Measurements from ENCODE around the gene PRKAR1B.

The PRKAR1B gene

DNA sequence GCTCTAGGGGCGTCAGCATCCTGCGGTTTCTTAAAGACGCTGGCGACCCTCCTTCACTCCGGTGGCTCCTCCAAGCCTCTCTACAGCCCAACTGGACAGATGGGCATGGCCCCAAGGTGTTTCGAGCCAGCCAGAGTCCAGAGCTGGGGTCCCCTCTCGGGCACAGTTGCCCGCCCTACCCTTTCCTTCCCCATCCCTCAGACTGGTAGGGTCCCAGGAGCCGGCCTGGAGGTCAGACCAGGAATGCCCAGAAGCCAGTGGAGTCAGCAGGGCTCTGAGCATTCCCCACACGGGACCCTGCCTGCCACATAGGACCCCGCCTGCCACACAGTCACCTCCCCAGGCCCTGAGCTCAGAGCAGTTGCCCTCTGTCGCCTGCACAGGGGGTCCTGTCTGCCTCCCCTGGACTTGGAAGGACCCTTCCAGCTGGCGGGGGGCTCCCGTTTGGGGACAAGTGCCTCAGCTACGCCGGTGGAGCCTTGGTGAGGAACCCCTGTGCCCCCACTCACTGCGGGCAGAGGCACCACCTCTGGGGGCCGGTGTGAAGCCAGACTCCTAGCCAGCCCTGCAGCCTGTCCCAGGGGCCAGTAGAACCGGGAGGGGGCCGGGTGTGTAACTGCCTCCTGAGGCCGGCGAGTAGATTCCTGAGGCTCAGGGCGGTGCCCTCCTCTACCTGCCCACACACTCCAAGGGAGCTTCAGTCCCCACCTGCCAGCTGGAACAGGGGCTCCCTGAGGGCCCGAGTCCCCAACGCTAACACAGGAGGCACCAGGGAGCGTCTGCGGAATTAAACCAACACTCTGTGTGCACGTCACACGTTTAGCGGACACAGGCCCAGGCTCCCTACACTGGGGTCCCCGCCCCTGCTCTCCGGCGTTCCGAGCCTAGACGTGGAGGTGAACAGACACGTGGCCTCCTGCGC is 188.1 kb downstream of the PRKAR1B start:
- DNase-seq (ENCODE audit: low read depth), result no peak

DNA sequence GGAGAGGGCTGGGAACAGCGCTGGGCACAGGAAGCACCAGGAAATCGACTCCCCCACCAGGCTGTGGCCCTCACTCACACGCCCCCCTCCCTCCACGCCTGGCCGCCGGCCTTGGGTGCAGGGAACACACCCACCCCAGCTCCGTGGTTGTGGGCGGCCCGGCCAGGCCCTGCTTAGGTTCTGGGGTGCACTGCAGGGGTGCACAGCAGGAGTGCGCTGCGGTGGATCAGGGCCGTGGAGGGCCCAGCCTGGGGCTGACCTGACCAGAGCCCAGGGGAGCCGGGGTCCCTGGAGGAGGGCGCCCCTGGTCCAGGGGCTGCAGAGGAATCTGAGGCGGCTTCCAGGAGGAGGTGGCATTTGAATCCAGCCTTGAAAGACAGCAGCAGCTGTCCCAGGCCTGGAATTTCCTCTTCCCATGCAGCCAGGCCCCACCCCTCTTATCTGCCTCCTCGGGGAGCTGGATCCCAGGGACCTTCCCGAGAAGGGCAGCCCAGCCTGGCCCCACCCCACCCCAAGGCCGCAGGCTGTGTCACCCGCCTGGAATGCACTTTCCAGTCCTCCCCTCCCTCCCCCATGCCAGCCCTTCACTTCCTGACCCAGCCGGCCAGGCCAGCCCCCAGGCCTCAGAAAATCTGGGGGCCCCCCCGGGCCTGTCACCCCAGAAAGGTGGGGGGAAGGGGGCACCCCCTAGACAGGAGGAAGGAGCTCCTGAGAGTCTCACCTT is 189.0 kb downstream of the PRKAR1B start:
- DNase-seq (ENCODE audit: low read depth), result peak; percentile 70

DNA sequence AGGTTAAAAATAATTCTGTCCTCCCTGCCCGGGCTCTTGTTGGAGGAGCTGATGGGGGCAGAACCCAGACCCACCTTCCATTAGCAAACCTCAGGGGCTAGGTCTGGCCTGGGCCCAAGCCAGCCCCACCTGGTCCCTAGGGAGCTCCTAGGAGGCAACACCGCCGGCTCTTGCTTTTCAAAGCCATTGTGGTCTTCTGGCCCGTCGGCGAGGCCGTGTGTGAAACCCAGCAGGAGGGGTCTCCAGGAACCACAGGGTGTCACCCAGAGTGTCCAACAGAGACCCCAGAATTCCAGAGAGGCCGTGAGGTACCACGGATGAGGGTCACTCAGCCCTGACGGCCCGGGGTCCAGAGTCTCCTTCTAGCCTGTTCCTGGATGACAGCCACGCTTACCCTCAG is 190.8 kb downstream of the PRKAR1B start:
- DNase-seq (ENCODE audit: low read depth), result no peak

DNA sequence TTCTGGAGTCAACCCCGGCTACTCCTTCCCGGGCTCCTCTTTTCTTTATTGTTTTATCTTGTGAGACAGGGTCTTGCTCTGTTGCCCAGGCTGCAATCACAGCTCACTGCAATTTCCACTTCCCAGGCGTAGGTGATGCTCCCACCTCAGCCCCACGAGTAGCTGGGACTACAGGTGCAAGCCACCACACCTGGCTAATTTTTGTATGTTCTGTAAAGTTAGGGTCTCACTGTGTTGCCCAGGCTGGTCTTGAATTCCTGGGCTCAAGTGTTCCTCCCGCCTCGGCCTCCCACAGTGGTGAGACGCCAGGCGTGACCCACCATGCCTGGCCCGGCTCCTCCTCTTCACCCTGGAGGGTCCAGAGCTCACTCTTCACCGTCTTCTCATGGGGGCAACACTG is 192.1 kb downstream of the PRKAR1B start:
- DNase-seq (ENCODE audit: low read depth), result no peak

DNA sequence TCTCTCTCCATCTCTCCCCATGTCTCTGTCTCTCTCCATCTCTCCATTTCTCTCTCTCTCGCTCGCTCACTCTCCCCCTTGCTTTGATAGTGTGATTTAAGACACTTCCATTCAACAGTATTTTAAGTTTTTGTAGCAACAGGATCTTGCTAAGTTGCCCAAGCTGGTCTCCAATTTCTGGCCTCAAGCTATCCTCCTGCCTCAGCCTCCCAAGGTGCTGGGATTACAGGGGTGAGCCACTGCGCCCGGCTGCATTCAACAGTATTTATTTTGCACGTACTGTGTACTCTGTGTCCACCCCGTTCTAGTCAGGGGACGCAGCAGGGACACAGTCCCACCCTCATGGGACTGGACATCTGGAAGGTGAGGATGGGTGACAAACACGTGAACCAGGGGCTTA is 193.0 kb downstream of the PRKAR1B start:
- no peak for DNase-seq (ENCODE audit: low read depth)

DNA sequence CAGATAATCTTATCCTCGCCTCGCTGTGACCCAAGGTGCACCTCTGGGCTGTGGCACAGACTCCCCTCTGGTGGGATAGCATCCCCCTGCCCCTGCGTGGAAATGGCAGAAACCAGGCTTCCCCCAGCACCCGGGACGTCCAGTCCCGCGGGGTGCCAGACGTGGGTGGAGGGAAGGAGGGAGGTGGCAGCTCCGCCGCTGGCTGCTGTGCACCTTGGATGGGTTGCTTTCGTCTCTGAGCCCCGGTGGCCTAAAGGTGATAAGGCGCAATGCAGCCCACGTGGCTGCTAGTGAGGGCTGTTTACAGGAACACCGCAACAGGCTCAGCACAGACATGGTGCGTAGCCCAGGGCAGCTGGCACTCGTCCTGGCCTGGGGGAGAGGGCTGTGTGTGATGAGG is 193.8 kb downstream of the PRKAR1B start:
- no peak for DNase-seq (ENCODE audit: low read depth)

DNA sequence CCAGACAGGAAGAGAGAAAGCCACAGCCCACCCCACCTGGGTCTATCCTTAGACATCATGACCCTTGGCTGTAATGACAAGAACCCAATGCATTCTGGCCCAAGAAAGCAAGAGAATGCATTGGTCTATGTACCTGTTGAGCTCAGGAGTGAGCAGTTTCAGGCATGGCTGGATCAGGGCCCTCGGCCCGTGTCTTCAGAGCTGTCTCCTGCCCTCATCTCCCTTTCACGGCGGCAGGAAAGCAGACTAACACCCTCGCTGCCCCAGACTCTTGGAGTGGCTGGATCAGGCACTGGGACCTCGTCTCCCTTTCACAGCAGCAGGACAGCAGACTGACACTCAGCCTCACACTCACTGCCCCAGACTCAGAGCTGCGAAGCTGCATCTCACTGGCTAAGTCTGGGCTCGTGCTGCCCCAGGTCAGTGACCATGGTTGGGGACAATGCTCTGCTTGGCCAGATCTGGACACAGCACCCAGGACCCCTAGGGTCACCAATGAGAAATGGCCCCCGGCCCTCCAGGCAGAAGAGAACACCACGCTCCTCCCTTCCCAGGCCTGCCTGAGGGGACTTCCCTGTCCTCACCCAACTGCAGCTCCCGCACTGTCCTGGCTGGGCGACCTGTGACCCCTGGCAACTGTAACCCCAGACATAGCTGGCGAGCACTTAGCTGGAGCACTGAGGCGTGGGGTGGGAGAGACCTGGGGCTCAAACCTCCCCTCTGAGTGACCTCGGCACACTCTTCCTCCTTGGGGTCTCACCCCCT is 194.5 kb downstream of the PRKAR1B start:
- no peak for DNase-seq (ENCODE audit: low read depth)

DNA sequence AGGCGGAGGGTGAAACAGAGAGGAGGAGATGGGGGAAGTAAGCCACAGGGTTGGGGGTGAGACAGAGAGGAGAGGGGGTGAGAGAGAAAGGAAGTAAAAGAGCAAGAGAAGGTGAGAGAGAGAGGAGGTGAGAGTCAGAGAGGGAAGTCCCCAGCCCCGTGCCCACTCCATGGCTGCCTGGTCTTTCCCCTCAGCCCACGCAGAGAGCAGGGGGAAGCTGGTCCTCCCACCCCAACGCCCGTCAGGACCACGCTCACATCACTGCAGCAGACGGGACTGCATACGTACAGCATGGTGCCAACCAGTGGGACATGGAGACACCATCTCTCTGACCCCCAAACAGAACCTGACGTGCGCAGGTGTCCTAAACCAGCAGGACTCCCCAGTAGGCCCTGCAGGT is 195.3 kb downstream of the PRKAR1B start:
- DNase-seq (ENCODE audit: low read depth), result no peak

DNA sequence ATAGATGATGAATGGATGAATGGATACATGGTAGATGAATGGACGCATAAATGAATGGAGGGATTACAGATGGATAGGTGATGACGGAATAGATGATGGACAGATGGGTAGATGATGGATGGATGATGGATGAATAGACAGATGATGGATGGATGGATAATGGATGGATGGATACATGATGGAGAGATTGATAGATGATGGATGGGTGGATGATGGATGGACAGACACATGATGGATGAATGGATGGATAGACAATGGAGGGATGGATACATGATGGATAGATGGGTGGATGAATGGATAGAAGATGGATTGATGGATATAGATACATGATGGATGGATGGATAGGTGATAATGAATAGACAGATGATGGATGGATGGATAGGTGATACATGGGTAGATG is 198.6 kb downstream of the PRKAR1B start:
- DNase-seq (ENCODE audit: low read depth), result no peak

DNA sequence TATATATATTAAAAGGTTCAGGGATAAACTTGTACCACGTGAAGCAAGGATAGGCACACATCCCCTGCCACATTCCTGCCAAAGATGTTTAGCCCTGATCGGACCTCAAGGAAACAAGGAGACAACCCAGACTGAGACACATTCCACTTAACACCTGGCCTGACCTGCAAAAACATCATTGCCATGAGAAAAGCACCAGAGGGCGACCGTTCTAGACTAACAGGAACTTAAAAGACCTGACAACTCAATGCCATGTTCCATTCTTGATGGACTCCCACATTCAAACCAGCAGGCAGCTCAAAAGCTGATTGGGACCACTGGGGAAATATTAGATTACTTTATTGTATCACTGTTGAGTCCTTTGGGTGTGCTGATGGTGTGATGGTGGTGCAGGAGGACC is 199.4 kb downstream of the PRKAR1B start:
- no peak for DNase-seq (ENCODE audit: low read depth)

DNA sequence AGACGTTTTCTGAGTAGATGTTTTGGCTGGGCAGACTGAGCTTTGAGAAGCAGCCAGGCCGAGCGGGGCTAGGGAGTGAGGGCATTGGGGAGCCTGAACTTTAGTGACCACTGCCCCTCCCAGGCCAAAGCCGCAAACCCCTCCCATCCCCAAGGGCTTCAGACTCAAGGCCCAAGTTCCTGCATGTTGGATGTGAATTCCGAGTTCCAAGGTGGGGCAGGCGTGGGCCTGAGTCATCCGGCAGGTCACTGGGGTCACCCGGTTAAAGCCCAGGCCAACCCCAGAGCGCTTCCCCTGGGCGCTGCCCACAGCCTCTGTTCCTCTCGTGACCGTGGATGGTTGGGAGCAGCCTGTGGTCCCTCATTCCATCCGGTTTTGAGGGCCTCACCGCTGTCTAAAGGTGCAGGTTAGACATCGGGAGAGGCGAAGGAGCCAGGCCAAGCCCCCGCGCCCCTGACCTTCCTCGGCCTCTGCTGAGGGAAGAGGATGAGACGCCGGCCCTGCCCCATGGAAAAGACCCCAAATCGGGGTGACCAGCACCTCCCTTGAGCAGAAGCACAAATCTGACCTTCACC is 200.5 kb downstream of the PRKAR1B start:
- DNase-seq (ENCODE audit: low read depth), result no peak

DNA sequence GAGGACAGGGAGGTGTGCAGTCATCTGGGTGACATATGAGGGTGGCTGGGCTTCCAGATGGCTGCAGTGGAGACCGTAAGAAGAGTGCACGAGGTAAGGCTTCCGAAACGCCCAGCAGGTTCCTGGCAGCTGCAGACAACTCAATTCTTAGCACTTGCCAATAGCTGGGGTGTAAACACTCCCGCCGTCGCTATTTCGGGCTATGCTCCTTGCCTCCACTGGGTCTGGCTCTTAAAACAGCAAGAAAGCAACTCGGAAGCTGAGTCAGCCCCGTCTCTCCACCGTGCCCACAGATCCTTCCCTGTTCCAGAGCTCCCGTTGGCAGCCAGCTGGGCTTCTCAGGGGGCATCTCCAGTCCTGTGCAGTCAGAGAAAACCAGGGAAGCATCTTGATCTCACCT is 201.3 kb downstream of the PRKAR1B start:
- no peak for DNase-seq (ENCODE audit: low read depth)

DNA sequence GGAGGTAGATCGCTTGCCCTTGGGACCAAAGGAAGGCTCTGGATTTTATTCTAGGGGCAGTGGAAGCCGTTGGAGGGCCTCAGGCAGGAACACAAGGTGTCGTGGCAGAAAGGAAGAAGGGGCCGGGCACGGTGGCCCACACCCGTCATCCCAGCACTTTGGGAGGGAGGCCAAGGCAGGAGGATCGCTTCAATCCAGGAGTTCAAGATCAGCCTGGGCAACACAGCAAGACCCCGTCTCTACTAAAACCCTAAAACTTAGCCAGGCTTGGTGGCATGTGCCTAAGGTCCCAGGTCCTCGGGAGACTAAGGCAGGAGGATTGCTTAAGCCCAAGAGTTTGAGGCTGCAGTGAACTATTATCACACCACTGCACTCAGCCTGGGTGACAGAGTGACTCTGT is 202.3 kb downstream of the PRKAR1B start:
- DNase-seq (ENCODE audit: low read depth), result no peak

DNA sequence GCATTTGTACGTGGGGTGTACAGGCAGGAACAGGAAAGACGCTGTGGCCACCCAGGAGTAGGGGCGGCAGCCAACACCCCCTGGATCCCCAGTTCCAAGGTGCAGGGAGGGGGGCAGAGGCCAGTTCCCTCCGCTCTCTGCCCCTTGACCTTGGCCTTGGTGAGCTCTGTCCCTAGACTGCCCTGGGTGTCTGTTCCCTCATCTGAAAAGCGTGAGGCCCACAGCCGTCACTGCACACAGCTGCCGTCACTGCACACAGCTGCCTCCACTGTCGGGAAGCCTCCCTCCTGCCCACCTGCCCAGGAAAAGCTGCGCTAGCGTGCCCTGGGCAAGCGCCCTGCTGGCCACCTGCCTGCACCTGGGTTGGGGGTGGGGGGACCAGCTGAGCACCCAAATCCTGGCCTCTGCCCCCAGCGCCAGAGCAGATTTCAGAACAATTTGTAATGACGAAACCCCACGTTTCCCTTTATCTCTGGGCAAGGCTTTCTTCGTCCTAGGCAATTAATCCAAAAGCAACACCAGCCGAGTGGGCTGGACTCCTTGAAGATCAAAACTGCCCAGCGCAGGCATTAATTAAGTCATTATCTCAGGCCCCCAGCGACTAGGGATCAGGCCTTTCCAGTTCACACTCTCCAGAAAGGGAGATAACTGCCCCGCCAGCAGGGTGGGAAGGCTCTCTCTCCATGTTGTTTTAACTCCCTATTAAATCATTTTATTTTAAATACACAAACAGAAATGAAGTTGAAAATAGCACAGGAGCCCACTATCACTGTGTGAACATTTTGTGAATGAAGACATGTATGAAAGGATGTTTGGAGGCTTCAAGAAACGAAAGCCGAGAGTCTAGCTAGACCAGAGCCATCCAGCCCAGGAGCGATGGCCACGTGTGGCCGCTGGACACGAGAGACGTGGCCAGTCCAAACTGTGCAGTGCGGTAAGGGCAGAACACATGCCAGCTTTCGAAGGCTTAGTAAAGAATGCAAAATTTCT is 203.4 kb downstream of the PRKAR1B start:
- DNase-seq (ENCODE audit: low read depth), result no peak

DNA sequence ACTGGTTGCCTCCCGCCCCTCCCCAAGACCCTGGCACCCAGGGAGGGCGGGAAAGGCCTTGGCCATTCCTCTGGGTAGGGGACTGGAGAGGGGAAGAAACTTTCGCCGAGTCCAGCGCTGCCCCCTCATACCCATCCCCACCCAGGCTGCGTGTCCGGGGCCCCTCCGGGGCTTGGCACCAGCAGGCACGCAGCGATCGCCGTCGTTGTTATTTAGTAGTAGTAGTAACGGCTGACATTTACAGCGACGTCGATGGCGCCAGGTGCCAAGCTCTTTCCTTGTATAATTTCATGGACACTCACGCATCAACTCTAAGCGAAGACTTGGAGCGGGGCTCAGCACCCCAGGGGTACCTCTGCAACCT is 204.1 kb downstream of the PRKAR1B start:
- DNase-seq (ENCODE audit: low read depth), result no peak

DNA sequence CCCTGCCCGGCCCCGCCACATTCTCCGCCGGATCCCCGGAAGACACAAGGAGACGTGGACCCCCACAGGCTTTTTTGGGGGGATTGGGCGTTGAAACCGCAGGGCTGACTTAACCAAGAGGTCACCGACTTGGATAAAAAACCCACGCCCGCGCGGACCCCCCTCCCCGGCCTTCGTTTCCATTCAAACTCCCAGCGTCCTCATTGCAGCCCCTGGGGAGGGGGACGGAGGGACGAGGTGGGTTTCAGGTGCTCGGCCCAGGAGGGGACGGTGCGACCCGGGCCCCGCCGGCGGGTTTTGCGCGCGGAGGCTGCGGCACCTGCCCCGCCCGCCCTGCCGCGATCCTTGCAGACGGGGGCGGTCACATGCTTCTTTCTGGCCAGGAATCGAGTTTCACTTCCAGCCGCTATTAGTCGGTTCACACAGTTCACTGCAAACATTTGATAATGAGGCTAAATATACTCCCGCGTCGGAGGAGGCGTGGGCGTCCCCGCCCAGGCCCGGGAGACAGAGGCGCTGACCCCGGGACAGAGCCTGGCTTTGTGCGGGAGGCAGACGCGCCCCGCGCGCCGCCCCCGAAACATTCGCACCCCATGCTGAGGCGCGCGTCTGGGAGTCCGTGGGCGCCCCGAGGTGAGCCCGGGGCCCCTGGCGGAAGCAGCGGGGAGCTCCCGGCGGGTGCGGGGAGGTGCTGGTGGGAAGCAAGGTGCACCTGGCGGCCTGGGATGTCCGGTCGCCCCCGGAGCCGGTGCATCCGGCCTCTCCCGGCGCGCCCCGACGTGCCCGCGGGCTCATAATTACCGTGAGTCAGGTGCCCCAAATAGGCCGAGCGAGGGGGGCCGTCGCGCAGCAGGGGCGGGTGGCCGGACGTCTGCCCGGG is 204.8 kb downstream of the PRKAR1B start:
- DNase-seq (ENCODE audit: low read depth), result no peak

DNA sequence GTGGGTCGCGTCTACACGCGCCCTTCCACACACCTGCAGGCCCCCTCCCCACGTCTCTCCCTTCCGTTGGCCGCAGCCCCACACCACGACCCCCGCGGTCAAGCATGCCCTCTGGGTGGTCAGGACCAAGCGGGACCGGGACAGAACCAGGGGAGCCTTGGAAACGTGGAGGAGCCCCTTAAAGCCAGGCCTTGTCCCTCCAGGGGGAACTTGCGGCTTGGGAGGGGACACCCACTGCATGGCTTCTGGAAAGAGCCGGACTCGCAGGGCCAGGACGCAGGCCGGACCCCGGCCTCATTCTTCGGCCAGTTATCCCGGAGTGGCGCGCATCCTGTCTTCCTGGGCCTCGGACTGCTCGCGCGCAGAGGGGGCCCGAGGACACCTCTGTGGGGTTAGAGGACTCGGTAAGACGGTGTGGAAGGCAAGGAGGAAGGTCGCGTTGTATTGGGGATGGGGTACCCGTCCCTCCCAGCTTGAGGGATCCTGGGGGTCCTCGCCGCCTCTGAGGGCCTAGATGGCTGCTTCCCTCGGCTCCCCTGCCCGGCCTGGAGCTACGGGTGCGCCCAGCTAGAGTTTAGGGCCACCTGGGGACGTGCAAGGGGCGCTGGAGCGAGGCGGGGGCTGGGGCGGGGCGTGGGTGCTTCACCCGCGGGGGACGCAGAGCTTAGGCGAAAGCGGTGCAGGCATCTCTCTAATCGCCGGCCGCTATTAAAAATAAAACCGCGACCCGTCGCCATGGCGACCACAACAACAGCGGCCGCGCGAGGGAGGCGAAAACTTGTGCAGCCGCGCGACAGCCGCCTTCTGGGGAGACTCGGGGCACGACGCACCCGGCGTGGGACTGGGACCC is 205.6 kb downstream of the PRKAR1B start:
- DNase-seq (ENCODE audit: low read depth), result peak; percentile 25

DNA sequence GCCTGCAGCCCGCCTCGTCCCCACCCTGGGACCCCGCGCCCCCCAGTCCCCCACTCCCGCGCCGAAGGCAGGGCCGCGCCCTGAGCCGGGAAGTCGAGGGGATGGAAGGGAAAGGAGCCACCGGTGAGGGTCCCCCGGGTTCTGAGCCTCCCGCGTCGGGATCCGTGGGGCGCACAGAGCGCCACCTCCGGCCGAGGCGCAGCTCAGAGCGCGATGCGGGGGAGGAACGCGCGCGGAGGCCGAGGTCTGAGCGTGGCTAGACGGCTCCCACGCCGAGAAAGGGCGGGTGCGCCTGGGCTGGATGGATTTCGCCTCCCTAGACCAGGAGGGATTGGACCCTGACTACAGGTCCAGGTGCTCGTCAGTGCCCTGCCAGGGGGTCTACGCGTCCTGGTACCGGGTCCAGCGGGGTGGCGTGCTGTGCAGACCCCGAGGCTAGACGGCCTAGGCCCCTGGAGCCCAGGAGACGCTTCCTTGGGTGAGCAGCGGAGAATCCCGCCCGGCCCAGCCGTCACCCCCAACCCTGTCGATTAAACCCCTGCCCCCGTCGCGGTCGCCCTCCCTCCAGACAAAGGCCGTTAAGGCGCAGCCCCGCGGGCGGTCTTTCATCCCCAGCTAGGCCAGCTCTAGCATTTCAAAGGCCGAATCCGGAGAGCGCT is 206.4 kb downstream of the PRKAR1B start:
- DNase-seq (ENCODE audit: low read depth), result no peak
